Left hindlimb (tissue), 1 donor: ENCODE data around the gene CD247.
A peak's percentile ranks its signal among the peaks of the same experiment; 100 is the strongest.
"Not testable (repeated sequence)": the region's sequence is repeated elsewhere in the genome, so short reads cannot be mapped to it uniquely, and the experiment has no call there.

ENCODE experiments used
- DNase-seq: peaks from one replicate; pipeline ENCODE4 v3.0.0-alpha.2; 2018

Gene CD247

DNA sequence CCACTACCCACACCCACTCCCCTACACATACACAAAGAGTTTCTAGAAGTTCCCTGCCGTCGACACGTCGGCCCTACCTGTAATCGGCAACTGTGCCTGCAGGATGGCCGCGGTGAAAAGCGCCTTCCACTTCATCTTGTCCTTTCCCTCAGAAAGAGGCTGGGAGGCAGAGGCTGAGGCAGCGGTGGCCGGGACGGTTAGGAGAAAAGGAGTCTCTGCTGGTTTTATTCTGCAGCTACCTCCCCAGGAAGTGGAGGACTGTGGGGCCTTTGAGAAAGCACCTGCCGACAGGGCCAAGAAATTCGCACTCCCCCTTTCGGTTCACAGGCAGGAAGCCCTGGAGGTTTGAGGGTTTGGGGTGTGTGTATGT is at the start of gene CD247:
Gene CD247 (minus strand): TSS at position 199 of the 370 bp plus-strand sequence. CDS start 64 bp downstream, at position 135.
- no peak for DNase-seq

DNA sequence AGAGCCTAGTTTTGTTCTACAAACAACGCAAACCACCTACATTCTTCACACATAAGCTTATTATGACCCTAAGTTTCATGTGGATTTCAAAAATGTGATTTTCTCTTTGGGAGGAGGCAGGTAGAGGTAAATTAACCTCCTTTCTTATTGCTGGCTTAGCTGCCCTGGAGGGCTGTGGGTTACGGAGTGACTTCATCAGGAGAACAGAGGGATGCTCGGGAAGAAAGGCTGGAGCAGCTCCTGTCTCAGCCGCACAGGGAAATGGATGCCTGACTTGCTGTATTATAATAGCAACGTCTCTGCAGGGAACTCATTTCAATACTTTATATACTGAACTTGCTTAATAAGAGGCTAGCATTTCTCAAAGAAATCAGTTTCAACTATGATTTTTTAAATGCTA is 49.3 kb upstream of the CD247 start:
- DNase-seq = no peak

DNA sequence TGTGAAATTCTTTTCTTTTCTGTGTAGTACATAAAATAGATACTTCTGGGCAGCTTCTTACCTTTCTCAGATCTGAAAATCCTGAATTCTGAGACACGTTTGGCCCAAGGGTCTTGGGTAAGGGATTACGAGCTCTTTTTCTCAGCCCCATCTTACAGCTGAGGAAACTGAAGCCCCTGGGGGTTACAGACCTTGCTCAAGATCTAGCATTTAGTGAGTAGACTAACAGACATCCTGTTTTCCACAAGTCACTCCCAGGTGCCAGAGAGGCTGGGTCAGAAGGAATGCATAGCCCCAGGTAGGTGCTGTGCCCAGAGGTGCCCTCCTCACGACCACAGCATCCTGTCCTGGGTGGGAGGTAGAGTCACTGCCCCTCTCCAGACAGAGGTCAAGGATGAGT is 48.4 kb upstream of the CD247 start:
- no peak for DNase-seq

GRCh38 chr1:167565922-167566321 is 47.6 kb upstream of the CD247 start:
- DNase-seq = no peak

DNA sequence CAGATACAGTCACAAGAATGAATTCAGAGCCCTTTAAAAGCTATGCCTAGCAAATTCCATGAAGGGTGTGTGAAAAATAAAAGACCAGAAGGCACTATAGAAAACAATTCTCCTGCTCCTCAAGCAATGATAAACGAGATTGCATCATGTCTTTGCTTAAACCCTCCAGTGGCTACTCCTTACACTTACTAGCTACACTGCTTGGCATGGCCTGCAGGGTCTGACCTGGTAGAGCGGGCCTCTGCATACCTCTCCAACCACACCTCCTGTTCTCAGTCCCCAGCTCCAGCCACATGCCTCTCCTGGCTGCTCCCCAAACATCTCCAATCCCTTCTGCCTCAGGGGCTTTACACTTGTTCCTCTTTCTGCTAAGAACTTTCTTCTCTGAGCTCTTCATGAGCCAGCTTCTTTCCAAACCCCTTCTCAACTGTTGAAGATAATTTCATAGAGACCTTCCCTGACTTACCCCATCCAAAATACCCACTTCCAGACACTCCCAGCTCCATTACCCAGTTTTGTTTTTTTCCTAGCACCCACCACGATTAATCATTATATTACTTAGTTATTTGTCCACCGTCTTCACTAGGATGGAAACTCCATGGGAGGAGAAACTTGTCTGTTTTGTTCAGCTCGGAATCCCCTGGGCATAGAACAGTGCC is 46.4 kb upstream of the CD247 start:
- DNase-seq = no peak

DNA sequence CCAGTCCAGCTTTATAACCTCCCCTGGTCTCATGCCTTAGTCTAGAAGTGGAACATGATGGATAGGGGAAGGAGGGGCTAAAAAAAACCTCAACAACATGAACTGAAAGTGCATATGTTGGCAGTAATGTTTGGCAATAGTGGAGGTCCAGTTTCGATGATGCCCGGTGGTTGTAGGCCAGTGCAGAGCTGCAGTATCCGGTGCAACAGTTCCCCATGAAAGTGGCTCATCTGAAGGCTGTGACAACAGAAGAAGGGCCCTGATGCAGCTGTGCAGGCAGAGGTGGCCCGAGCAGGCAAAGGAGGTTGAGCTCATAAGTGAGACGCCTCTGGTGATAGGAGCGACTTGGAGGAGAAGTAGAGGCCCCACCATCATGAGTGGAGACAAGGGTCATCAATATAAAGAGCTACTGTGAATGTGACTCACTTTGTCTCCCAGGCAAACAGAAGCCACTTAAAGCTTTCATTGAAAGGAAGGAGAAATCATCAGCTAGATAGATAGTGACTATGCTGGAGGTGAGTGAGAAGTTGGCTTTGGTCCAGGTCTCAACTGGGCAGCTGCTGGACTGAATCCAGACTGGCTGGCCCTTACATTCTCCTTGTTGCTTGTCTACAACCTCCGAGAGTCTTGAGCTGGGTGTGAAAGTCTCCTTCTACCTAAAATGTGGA is 45.4 kb upstream of the CD247 start:
- DNase-seq = no peak

DNA sequence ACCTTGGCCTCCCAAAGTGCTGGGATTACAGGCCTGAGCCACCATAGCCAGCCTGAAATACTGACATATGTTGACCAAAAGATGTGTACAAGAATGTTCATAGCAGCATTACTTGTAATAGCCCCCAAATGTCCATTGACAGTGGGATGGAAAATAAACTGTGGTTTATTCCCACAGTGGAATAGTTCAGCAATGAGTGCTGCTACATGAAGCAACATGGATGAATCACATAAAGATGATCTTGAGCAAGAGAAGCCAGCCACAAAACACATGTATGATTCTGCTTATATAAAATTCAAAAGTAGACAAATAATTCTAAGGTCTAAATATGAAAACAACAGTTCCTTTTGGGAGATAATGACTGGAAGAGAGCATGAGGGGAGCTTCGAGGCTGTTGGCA is 44.4 kb upstream of the CD247 start:
- DNase-seq = no peak

DNA sequence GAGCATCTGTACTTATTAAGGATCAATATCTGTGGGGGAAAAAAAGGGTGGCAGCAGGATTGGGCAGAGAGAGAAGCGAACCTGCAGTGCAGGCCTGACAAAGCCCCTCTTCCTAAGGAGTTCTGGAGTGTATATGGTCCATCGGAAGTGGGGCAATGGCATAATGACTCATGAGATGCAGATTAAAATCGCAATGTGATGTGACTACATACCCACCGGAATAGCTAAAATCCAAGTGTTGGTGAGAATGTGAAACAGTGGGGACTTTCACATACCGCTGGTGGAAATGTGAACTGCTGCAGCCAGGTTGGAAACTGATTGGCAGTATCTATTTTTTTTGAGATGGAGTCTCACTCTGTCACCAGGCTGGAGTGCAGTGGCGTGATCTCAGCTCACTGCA is 43.4 kb upstream of the CD247 start:
- DNase-seq = no peak

GRCh38 chr1:167555971-167556714 is 37.8 kb upstream of the CD247 start:
- DNase-seq = peak; percentile 48

DNA sequence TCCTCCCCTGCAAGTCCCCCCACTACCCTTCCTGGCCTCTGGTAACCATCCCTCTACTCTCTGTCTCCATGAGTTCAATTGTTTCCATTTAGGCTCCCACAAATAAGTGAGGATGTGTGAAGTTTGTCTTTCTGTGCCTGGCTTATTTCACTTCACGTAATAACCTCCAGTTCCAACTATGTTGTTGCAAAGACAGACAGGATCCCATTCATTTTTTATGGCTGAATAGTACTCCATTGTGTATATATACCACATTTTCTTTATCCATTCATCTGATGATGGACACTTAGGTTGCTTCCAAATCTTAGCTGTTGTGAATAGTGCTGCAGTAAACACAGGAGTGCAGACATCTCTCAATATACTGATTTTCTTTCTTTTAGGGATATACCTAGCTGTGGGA is 36.7 kb upstream of the CD247 start:
- not testable (repeated sequence) for DNase-seq

- no peak for DNase-seq
These were observed 35.9 kb upstream of the CD247 start for GRCh38 chr1:167554028-167554779.

- DNase-seq = peak; percentile 93
These were observed 35.1 kb upstream of the CD247 start, which contains the start of gene CREG1 for GRCh38 chr1:167553136-167554027. CREG1 (minus strand) TSS chr1:167553762.

DNA sequence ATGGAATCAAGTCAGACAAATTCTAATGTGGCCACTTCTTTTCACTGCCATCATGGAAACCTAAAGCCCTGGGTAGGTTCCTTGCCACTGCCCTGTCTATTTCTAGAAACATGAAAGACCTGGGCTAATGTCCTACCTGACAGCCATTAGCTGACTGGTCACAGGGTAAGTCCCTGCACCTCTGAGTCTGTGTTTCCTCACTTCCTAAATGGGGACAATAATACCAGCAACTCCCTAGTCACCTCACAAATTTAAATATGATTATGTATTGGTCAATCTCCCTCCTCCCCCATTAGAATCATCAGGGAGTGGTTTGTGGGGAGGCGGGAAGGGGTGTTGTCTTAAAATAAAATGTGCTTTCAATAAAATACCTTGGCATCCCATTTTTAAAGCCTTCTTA is 33.0 kb upstream of the CD247 start:
- DNase-seq = no peak

DNA sequence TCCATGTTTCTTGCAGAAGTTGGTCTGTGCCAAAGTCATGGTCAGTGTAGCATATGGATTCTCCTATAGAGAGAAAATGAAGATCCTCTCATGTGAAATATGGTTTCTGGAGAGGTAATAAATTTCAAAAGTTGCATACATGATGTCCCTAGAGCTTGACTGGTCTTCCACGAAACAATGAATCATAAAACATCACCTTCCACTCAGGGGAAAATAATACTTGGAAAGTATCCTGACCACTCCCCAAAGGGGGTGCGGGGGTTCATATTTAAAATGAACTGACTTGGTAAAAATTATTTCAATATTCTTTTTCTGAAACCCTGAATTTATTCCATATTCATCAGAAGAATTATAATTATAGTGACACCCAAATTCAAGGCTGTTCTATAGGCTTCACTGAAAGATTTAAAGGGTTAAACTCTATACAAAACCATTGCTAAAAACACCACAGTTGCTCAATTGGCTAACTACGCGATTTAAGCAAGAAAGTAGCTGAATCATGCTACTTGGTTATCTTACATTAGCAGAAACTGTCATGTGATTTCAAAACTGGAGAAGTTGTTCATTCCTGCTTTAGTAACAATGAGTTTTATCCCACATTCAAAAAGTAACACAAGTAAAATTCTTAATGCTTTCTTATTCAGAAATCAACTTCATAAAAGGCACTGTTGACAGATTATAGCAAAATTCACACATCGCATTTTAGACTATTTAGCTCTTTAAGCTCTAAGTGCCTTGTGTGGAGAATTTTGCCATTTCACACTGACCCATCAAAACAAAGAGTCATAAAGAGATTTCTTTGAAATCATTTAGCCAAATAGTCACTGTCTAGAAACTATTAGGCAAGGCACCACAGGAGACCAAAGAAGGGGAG is 30.0 kb upstream of the CD247 start:
- DNase-seq = no peak

GRCh38 chr1:167546935-167547334 is 28.6 kb upstream of the CD247 start:
- DNase-seq = no peak

DNA sequence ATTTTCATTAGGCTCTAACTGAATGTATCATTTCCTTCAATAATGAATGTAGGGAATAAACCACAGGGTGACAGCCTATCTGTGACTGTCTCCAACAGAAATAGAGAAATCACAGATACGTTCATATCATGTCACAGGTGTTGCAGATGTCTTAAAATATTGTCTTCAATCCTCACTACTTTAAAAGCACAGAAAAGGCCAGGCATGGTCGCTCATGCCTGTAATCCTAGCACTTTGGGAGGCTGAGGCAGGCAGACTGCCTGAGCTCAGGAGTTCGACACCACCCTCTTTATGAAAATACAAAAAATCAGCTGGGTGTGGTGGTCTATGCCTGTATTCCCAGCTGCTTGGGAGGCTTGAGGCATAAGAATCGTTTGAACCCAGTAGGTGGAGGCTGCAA is 27.0 kb upstream of the CD247 start:
- no peak for DNase-seq

GRCh38 chr1:167544447-167545093 is 26.2 kb upstream of the CD247 start:
- no peak for DNase-seq

DNA sequence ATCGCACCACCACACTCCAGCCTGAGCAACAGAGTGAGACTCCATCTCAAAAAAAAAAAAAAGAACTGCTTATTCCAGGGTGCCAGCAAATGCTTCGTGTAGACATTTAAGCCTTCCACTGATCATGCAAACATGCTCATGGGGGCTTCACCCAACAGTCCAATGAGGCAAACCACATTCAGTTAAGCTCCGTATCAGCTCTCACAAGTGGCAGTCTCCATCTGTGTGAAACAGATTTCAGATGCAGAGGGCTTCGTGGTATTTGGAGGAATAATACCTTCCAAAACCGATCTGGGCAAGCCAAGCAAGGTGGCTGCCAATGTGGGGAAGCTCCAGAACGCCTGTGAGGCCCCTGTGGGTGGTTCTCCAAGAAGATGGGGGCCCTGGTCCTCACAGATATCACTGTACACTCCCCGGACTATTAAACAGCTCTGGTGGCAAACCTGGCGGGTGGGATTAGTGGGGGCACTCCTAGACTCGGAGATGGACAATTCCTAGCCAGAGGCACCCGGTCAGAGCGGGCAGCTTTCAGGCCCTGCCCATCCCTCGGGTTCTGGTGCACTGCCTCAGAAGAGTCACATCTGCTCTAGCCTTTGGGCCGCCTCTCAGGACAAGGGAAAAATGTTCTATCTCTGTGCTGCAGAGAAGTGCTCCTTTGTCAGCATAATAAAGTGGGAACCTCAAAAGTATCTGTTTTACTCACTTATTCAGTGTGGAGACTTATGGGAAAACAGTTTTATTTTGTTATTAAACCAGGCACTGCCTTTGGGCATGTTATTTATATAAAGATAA is 25.1 kb upstream of the CD247 start:
- no peak for DNase-seq

DNA sequence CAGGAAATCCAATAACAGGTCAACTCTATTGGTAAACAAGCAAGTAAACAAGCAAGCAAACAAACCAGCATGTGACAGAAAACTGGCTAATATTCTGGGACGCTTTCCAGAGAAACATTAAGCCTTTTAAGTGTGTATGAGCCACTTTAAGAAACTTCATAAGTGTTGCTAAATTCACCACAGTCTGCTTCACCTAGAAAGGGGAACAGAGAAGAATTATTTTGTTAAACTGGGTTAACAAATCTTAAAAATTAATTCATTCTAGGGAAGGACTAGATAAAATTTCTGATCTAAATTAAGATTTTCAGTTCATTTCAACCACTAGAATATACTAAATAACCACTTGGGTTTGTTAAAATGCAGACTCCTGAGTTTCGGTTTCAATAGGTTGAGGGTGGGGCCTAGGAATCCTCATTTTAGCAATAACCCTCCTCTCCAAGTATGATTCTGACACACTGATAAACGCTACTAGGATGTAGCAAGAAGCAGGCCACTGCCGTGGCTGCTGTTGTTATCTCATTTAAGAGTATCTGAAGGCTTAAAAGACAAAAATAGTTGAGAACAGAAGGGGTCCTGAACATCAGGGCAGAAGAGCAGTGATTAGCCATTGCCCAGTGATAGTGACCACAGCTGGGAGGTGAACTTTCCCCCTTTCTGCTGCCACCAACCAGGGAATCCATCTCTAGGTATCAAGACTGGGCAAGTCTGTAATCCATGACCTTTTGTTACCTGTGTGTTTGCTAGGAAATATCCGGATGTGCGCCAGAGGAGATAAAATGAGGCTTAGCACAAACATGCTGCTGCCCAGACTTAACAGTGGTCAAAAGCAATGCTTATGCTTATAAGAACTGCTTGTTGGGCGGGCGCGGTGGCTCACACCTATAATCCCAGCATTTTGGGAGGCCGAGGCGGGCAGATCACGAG is 24.0 kb upstream of the CD247 start:
- DNase-seq = no peak
